Activated CD4-positive, alpha-beta T cell treated with anti-CD3 and anti-CD28 coated beads, Interleukin-10, Interleukin-2, amounts not matched to agents 100 ng/mL and 50 ng/mL, durations not matched to agents 16 hours and 8 hours (primary cell): ENCODE measurements around the gene B4GALT6.

Experiments
- DNase-seq: peaks from one replicate; pipeline ENCODE4 v3.0.0-alpha.2; 2020

Gene B4GALT6

GRCh38 chr18:31658670-31659575 lies 25.5 kb downstream of the B4GALT6 start:
- DNase-seq: peak; percentile 84

GRCh38 chr18:31657823-31658669 lies 26.3 kb downstream of the B4GALT6 start:
- peak; percentile 58 for DNase-seq

GRCh38 chr18:31656754-31657153 lies 27.6 kb downstream of the B4GALT6 start:
- DNase-seq: no peak

GRCh38 chr18:31655354-31655753 lies 29.0 kb downstream of the B4GALT6 start:
- DNase-seq: no peak

GRCh38 chr18:31652877-31653276 lies 31.5 kb downstream of the B4GALT6 start:
- DNase-seq: no peak

- DNase-seq: no peak
These were observed 32.0 kb downstream of the B4GALT6 start for GRCh38 chr18:31652357-31652756.

- DNase-seq: no peak
These were observed 33.0 kb downstream of the B4GALT6 start for GRCh38 chr18:31651369-31651768.

GRCh38 chr18:31649978-31650719 lies 34.2 kb downstream of the B4GALT6 start:
- DNase-seq: peak; percentile 9

- no peak for DNase-seq
These were observed 34.9 kb downstream of the B4GALT6 start for GRCh38 chr18:31649449-31649848.

GRCh38 chr18:31648966-31649429 lies 35.4 kb downstream of the B4GALT6 start:
- peak; percentile 8 for DNase-seq

- DNase-seq: no peak
These were observed 35.9 kb downstream of the B4GALT6 start for GRCh38 chr18:31648458-31648857.

GRCh38 chr18:31647127-31647753 lies 37.1 kb downstream of the B4GALT6 start:
- DNase-seq: no peak

- DNase-seq: no peak
These were observed 37.9 kb downstream of the B4GALT6 start for GRCh38 chr18:31646332-31647126.

GRCh38 chr18:31645411-31645810 lies 39.0 kb downstream of the B4GALT6 start:
- DNase-seq: no peak

- no peak for DNase-seq
These were observed 41.4 kb downstream of the B4GALT6 start for GRCh38 chr18:31643003-31643402.

- no peak for DNase-seq
These were observed 46.9 kb downstream of the B4GALT6 start for GRCh38 chr18:31637445-31637844.

- no peak for DNase-seq
These were observed 48.0 kb downstream of the B4GALT6 start for GRCh38 chr18:31636387-31636786.

GRCh38 chr18:31634331-31634713 lies 50.1 kb downstream of the B4GALT6 start:
- peak; percentile 50 for DNase-seq

- no peak for DNase-seq
These were observed 50.7 kb downstream of the B4GALT6 start for GRCh38 chr18:31633392-31634330.

- no peak for DNase-seq
These were observed 52.0 kb downstream of the B4GALT6 start for GRCh38 chr18:31632356-31632755.
